Type B pancreatic cell (in vitro differentiated cells): ENCODE data around the gene THBS1. TPM values are rescaled to one million over a fixed set of nuclear protein-coding genes. Genes with fewer than 3 reads are reported as not detected.

Experiments used
- DNase-seq: peaks from one replicate; pipeline ENCODE4 v3.0.0; 2021; ENCODE audit warnings: mixed read lengths; ENCODE audit not compliant: unreplicated experiment; ENCODE audit errors: extremely low spot score
- H3K27ac Mint-ChIP-seq: 2 replicates; pipeline ENCODE4 v1.8.0; 2021; ENCODE audit warnings: mild to moderate bottlenecking, mixed read lengths
- H3K27me3 Mint-ChIP-seq: 2 replicates; pipeline ENCODE4 v1.8.0; 2021; ENCODE audit warnings: mixed read lengths
- H3K36me3 Mint-ChIP-seq: 2 replicates; pipeline ENCODE4 v1.8.0; 2021; ENCODE audit warnings: mixed read lengths
- H3K4me1 Mint-ChIP-seq: one replicate; pipeline ENCODE4 v1.8.0; 2021; ENCODE audit warnings: mixed read lengths; ENCODE audit not compliant: unreplicated experiment
- H3K4me3 Mint-ChIP-seq: 2 replicates; pipeline ENCODE4 v1.8.0; 2021; ENCODE audit warnings: mild to moderate bottlenecking, mixed read lengths
- H3K9me3 Mint-ChIP-seq: 2 replicates; pipeline ENCODE4 v1.8.0; 2021; ENCODE audit warnings: mixed read lengths
- CTCF ChIP-seq: fragments of 200-600 bp; sonication (generic); conservative IDR thresholded peaks from 2 replicates; pipeline ENCODE4 v1.5.0; 2021; ENCODE audit warnings: antibody characterized with exemption, mild to moderate bottlenecking
- total RNA-seq: library from RNA; stranded (reverse); gene quantifications from 2 replicates; pipeline ENCODE4 v1.2.1, GENCODE V29; 2021; ENCODE audit warnings: low replicate concordance

THBS1 gene
- total RNA-seq, 1 donor from 2014 or later, result 137 TPM

- peaks cover 41% of the 10 kb centered on the region for H3K27me3 Mint-ChIP-seq
- DNase-seq, result peak; percentile 95
- H3K4me3 Mint-ChIP-seq, result peak overlapping the region; percentile 95
- TF ChIP-seq CTCF, result peak; percentile 99
- peak overlapping the region; percentile 88 for H3K27ac Mint-ChIP-seq
- peaks cover 11% of the 10 kb centered on the region for H3K36me3 Mint-ChIP-seq
- peaks cover 16% of the 10 kb centered on the region for H3K4me1 Mint-ChIP-seq
- no peaks in the 10 kb centered on the region for H3K9me3 Mint-ChIP-seq
Measured at GRCh38 chr15:39580117-39580484, 778 bp upstream of the THBS1 start.

- no peak for TF ChIP-seq CTCF
- no peak for DNase-seq
- Mint-ChIP-seq H3K36me3 (peaks cover 18% of the 10 kb centered on the region), H3K27me3 (peaks cover 40% of the 10 kb centered on the region), H3K4me1 (peaks cover 22% of the 10 kb centered on the region), H3K9me3 (no peaks in the 10 kb centered on the region), H3K27ac (peak overlapping the region; percentile 53), H3K4me3 (peak overlapping the region; percentile 95)
Measured at GRCh38 chr15:39581242-39581792, 438 bp downstream of the THBS1 start.

GRCh38 chr15:39581793-39582285, 960 bp downstream of the THBS1 start:
- H3K36me3 Mint-ChIP-seq, result peaks cover 21% of the 10 kb centered on the region
- DNase-seq, result no peak
- peak; percentile 26 for TF ChIP-seq CTCF
- H3K4me1 Mint-ChIP-seq, result peaks cover 27% of the 10 kb centered on the region
- H3K9me3 Mint-ChIP-seq, result no peaks in the 10 kb centered on the region
- H3K27me3 Mint-ChIP-seq, result peaks cover 37% of the 10 kb centered on the region
- H3K4me3 Mint-ChIP-seq, result peak overlapping the region; percentile 95
- peak overlapping the region; percentile 53 for H3K27ac Mint-ChIP-seq

- peak overlapping the region; percentile 53 for H3K27ac Mint-ChIP-seq
- H3K9me3 Mint-ChIP-seq, result no peaks in the 10 kb centered on the region
- H3K36me3 Mint-ChIP-seq, result peaks cover 21% of the 10 kb centered on the region
- TF ChIP-seq CTCF, result no peak
- peaks cover 37% of the 10 kb centered on the region for H3K27me3 Mint-ChIP-seq
- DNase-seq, result no peak
- peak overlapping the region; percentile 95 for H3K4me3 Mint-ChIP-seq
- H3K4me1 Mint-ChIP-seq, result peaks cover 29% of the 10 kb centered on the region
Measured at GRCh38 chr15:39582286-39582976, 1.6 kb downstream of the THBS1 start.

GRCh38 chr15:39582977-39583595, 2.2 kb downstream of the THBS1 start:
- no peak overlapping the region for H3K27ac Mint-ChIP-seq
- peaks cover 36% of the 10 kb centered on the region for H3K27me3 Mint-ChIP-seq
- peak overlapping the region; percentile 95 for H3K4me3 Mint-ChIP-seq
- H3K36me3 Mint-ChIP-seq, result peaks cover 21% of the 10 kb centered on the region
- H3K4me1 Mint-ChIP-seq, result peaks cover 29% of the 10 kb centered on the region
- DNase-seq, result no peak
- H3K9me3 Mint-ChIP-seq, result no peaks in the 10 kb centered on the region
- TF ChIP-seq CTCF, result no peak
